LNCAP (cell line): ENCODE measurements around the gene CTNNA2.

Experiments
- CTCF ChIP-seq: fragments of 450-650 bp; IDR thresholded peaks from 2 replicates; pipeline ENCODE4 v1.5.1; 2017; ENCODE audit warnings: mild to moderate bottlenecking

Gene CTNNA2

GRCh38 chr2:80091237-80091636, 578.4 kb downstream of the CTNNA2 start:
- TF ChIP-seq CTCF, result no peak

- TF ChIP-seq CTCF, result no peak
These were observed 579.6 kb downstream of the CTNNA2 start for GRCh38 chr2:80092474-80092873.

GRCh38 chr2:80102026-80102425, 589.2 kb downstream of the CTNNA2 start:
- no peak for TF ChIP-seq CTCF

- TF ChIP-seq CTCF, result no peak
These were observed 592.3 kb downstream of the CTNNA2 start for GRCh38 chr2:80105015-80105640.

GRCh38 chr2:80111185-80111584, 598.3 kb downstream of the CTNNA2 start:
- TF ChIP-seq CTCF, result no peak

- no peak for TF ChIP-seq CTCF
These were observed 599.9 kb downstream of the CTNNA2 start for GRCh38 chr2:80112790-80113189.

GRCh38 chr2:80113399-80113798, 600.5 kb downstream of the CTNNA2 start:
- TF ChIP-seq CTCF, result no peak

- TF ChIP-seq CTCF, result no peak
These were observed 602.0 kb downstream of the CTNNA2 start for GRCh38 chr2:80114812-80115211.
